GM21367 (cell line): ENCODE data around the gene PKD2.
A peak's percentile ranks its signal among the peaks of the same experiment; 100 is the strongest.

Source experiments
- ATAC-seq: cut with Tn5 transposase; IDR thresholded peaks from one replicate; pipeline ENCODE4 v1.9.1; 2021; ENCODE audit not compliant: unreplicated experiment

PKD2 gene

DNA sequence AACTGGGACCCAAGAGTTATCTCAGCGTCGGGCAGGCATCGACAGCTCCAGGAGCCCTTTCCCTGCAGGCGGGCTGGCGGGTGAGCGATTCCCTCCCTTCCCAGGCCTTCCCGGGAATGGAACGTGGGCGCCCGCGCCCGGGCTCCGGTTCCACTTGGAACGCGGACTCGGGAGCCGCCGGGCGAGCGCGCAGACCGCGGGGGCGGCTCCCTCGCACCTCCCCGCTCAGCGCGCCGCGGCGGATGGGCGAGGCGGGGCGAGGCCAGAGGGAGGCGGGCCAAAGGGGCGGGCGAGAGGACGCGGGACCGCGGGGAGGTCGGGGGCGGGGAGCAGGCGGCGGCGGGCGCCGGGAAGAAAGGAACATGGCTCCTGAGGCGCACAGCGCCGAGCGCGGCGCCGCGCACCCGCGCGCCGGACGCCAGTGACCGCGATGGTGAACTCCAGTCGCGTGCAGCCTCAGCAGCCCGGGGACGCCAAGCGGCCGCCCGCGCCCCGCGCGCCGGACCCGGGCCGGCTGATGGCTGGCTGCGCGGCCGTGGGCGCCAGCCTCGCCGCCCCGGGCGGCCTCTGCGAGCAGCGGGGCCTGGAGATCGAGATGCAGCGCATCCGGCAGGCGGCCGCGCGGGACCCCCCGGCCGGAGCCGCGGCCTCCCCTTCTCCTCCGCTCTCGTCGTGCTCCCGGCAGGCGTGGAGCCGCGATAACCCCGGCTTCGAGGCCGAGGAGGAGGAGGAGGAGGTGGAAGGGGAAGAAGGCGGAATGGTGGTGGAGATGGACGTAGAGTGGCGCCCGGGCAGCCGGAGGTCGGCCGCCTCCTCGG is at the start of gene PKD2:
Gene PKD2 (plus strand): TSS at position 332 of the 818 bp plus-strand sequence. CDS start 99 bp downstream, at position 431.
- peak; percentile 81 for ATAC-seq

DNA sequence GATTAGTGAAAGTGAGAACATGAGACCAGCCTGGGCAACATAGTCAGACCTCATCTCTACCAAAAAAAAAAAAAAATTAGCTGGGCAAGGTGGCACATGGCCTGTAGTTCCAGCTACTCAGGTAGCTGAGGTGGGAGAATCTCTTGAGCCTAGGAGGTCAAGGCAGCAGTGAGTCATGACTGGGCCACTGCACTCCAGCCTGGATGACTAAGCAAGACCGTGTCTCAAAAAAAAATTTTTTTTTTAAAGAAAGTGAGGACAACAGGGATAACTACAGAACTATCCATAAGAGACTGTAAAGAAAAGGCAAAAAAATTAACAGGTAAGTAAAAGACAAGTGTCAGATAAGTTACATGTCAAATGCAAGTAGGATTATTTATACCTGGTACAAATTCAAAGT is 45.4 kb upstream of the PKD2 start:
- no peak for ATAC-seq

DNA sequence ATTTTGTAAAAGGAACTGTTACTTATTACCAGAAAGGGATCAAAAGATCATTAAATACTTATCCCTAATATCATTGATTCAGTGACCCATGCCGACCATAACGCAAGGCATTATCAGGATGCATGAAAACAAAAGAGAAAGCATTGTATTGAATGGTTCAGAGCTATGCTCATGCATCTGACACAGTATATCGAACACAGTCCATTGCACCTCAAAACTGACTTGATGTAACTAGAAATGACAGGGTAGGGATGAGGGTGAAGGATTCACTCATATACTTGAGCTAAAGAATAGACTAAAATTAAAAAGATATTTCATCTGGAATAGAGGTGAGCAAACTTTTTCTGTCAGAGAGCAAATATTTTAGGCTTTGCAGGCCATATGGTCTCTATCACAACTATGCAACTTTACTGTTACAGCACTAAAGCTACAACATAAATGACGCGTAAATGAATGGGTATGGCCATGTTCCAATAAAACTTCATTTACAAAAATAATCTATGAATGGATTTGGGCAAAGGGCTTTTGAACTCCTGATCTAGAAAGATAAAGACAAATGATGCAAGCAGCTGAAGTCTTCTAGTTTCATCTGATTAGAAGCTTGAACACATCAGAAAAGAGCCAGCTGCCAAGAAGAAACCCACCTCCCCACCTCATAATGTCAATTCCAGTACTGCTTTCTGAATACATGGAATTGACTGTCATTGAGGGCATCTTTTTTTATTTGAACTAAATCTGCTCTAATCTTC is 44.9 kb upstream of the PKD2 start:
- no peak for ATAC-seq

DNA sequence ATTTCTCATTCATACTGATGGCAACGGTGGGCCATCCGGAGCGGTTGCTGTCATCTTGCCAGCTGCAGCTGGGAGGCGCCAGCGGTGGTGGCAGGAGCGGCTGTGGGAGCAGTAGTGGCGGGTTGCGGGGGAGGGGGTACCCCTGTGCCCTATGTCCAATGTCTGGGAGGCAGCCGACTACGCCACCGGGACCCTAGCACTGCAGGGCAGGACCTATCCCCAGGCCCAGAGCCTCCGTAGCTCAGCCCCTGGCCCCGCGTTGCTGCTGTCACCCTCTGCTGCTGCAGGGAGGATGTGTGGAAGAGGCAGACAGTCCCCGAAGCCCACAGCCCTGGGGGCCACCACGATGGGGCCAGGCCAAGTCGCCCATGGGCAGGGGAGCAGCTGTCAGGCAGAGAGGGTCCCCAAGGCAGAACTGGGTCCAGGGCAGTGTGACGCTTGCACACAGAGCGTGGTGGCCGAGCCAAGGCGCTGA is 41.9 kb upstream of the PKD2 start:
- no peak for ATAC-seq

DNA sequence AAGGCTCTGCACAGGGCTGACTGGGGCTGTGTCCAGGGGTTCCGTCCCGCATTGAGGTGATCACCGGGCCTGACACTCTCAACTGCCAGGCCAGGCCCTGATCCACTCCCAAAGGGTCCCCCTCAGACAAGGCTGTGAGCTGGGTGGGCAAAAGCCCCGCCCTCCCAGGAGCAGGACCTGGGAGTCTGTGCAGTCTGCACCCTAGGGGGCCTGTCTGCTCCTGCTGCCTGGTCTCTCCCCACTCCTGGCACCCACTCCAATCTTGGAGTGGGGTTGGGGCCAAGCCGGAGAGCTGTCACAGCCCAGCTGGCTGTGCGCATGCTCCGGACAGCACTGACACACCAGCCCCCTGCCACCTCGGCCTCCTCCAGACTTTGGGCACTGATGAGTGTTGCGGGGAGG is 41.3 kb upstream of the PKD2 start:
- ATAC-seq = no peak

DNA sequence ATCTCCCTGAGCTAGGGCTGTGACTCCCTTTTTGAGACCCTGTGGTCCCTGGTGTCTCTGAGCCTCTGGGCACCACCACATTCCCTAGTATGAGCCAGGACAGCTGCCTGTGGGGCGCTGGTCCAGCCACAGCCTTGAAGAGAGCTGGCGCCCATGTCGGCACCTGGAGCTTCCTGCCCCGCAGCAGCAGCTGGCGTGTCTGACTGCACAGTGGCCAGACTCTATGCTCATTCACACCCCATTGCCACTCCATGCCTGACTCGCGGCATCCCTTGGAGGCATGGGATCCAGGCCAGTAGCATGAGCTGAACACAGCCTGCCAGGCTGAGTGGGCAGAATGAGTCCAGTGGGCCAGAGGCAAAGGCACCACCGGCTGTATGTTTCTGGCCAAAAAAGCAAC is 40.2 kb upstream of the PKD2 start:
- no peak for ATAC-seq

DNA sequence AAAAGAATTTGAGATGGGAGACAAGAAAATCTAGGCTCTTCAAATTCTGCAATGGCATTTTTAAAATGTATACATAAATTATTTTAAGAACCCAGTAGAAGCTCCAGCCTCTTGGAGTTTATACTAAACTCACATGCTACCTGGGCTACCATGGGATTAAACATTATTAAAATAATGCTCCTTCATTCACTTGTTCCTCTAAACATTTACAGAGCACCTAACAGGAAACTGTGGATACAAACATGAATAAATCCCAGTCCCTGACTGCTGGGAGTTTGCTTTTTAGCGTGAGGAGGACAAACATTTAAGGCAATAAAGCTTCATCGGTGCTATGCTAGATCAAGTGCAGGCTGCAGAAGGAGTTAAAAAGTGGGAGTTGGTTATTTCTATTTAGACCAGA is 37.3 kb upstream of the PKD2 start:
- no peak for ATAC-seq

DNA sequence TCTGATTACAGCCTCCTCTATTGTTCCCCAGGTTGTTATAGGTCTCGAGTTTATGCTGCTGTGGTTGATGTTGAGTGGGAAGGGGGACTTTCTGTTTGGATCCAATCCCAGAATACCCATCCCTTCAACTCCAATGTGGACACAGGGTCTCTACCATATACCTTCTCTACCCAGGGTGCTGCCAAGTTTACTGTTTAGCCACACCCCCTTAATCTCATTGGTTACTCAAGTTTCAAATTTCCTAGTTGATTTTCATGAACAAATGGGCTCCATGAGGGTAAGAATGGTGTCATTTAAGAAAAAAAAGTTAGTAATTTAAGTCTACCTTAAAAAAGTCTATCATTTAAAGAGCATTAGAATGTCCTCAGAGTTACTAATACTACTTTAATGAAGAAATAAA is 35.6 kb upstream of the PKD2 start:
- no peak for ATAC-seq

DNA sequence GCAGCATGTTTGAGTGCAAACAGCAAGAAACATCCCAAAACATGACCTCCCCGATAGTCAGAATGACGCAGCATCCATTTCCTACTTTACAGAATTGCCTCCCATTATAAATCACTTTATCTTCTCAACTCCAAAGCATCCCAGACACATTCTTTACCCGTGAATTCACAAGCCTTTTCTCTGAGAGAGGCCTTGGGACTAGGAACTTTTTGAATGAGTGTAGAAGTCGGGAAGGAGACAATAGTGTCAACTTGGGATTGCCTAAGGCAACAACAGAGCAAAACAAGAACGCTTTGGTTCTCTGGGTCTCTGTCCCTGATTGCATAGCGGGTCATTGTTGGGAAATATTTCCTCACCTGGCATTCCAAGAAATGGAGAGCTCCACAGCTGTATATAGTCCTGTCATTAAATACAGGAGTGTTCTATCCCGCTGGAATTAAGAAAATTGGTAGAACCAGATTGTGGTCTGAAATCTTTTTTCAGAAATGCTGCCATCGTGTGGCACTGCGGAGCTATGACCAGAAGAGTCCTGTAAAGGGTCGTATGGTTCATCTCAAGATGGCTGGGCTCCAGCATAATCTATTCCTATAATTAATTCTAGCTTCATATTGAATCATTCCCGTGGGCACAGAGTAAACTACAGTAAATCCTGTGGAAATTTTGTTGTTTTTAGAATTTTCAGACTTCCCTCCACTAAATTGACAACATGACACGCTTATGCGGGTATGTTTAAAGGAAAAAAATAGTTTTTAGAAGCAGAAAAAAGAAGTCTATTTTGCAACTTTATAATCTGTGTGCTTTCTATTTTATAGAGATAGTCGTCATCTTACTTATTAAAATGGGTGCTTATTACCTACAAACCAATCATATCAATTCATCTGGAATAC is 33.9 kb upstream of the PKD2 start:
- ATAC-seq = peak; percentile 84

DNA sequence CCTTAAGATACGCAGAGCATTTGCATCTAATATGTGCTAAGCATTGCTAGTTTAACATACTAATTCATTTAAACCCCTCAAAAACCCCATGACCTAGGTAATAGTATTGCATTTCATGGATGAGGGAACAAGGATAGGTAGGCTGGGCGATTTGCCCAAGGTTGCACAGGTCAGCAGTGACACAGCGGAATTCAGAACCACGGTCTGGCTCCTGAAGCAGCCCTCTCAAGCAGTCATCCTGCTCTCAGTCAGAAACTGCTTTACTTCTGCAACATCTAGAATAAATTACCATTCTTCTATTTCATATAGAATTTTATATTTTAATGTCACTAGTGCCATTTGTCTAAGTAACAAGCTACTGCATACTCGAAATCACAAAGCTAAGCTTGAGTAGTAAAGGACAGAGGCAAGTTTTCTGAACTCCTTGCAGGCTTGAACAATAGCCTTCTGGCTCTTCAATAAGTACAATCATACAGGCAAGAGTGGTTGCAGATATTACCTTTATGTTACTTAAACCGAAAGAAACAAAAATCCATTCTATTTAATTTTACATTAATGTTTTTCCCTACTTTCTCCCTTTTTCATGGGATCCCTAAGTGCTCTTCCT is 32.5 kb upstream of the PKD2 start:
- ATAC-seq = no peak

DNA sequence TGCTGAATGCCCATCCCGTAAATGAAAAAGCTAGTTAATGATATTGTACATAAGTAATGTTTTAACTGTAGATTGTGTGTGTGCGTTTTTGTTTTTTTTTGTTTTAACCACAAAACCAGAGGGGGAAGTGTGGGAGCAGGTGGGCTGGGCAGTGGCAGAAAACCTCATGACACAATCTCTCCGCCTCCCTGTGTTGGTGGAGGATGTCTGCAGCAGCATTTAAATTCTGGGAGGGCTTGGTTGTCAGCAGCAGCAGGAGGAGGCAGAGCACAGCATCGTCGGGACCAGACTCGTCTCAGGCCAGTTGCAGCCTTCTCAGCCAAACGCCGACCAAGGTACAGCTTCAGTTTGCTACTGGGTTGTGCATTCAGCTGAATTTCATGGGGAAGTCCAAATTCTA is 32.0 kb upstream of the PKD2 start, which contains the start of gene SPP1:
Gene SPP1 (plus strand): TSS at position 249 of the 400 bp plus-strand sequence. CDS start 1,182 bp downstream, outside the sequence.
- no peak for ATAC-seq

DNA sequence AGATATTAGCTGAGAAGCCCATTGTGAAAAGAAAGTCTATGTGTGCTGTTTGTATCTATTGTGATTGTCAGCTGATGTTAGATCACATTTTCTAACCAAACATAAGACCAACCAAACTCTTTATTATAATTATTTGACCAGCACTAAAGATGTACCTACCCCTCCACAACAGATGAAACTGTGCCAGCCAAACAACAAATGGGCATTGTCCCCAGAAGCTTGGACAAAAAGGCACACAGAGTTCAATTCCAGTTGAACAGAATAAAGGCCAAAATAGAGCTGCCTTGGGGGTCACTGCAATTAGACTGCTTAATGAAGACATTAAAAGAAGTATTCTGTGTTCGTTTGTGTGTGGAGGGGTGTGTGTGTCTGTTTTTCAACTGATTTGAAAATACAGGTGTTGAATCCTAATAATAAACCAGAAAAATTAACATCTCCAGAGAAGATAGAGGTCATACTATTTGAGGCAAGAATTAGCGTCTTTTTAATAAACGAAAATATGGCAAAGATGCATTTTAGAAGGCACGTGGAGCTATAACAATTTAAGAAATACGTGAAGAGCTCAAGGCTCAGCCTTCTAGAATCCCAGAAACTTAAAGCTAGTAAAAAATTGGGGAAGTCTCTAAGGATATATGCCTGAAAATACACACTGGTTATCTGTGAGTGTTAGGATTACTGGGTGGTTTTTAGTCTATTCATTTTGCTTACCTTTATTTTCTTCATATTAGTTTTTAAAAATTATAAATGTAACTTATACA is 29.7 kb upstream of the PKD2 start:
- ATAC-seq = no peak

DNA sequence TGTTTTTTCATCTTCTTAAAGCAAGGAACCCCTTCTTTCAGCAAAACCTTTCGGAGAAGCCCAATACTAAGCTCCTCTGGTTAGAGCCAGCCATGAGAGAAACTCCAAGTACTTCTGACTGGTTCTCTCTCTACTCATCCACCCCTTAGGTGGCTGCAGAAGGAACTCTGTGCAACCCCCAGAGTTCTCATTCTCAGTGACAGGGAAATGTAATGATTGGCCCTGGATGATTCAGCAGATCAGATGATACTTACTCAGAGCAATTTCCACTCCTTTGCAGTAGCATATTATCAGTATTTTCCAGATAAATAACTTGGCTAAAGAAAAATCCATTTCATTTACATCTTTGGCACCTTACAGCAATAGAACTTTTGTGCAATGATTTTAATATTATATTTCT is 28.8 kb upstream of the PKD2 start:
- no peak for ATAC-seq

DNA sequence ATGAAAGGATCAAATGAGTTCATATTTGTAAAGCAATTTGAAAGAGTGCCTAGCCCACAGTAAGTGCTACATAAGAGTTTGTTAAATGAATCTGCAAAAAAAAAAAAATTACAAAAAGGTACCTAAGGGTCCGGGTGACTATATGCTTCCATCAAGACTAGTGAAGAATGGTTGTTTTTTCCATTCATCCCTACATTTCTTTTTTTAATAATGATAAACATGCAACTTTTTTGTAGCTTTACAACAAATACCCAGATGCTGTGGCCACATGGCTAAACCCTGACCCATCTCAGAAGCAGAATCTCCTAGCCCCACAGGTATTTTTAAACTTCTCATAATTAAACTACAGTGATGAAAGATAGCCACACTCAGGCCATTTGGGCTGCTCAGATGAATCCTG is 27.6 kb upstream of the PKD2 start:
- no peak for ATAC-seq

DNA sequence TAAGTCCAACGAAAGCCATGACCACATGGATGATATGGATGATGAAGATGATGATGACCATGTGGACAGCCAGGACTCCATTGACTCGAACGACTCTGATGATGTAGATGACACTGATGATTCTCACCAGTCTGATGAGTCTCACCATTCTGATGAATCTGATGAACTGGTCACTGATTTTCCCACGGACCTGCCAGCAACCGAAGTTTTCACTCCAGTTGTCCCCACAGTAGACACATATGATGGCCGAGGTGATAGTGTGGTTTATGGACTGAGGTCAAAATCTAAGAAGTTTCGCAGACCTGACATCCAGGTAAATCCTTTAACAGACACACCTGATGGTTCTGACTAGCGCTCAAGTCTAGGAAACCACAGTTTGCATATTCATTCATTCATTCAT is 25.9 kb upstream of the PKD2 start:
- no peak for ATAC-seq

DNA sequence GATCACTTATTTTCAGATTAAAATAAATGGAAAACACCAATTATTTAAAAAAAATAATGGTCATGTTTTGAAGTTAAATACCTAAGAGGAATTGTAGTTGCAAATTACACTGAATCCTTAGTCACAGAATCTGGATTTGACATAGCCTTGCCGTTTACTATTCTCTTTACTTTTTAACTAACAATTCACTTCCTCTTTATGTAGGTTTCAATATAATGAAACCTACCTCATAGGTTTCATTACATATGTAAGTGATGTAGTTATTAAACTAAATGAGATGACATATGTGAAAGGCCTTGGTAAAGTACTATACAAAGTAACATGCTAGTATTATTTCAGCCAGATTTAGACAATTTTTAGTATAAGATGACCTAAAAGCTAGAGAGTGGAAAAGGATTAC is 25.4 kb upstream of the PKD2 start:
- ATAC-seq = no peak

DNA sequence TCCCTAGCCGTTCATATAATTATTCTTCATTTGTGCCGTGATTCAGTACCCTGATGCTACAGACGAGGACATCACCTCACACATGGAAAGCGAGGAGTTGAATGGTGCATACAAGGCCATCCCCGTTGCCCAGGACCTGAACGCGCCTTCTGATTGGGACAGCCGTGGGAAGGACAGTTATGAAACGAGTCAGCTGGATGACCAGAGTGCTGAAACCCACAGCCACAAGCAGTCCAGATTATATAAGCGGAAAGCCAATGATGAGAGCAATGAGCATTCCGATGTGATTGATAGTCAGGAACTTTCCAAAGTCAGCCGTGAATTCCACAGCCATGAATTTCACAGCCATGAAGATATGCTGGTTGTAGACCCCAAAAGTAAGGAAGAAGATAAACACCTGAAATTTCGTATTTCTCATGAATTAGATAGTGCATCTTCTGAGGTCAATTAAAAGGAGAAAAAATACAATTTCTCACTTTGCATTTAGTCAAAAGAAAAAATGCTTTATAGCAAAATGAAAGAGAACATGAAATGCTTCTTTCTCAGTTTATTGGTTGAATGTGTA is 24.9 kb upstream of the PKD2 start:
- ATAC-seq = no peak

DNA sequence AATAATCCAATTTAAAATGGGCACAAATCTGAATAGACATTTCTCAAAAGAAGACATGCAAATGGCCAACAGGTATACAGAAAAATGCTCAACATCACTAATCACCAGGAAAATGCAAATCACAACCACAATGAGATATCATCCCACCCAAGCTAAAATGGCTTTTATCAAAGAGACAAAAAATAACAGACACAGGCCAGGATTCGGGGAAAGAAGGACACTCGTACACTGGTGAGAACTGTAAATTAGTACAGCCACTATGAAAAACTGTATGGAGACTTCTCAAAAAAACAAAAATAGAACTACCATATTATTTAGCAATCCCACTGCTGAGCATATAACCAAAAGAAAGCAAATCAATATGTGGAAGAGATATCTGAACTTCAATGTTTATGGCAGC is 23.4 kb upstream of the PKD2 start:
- ATAC-seq = no peak

DNA sequence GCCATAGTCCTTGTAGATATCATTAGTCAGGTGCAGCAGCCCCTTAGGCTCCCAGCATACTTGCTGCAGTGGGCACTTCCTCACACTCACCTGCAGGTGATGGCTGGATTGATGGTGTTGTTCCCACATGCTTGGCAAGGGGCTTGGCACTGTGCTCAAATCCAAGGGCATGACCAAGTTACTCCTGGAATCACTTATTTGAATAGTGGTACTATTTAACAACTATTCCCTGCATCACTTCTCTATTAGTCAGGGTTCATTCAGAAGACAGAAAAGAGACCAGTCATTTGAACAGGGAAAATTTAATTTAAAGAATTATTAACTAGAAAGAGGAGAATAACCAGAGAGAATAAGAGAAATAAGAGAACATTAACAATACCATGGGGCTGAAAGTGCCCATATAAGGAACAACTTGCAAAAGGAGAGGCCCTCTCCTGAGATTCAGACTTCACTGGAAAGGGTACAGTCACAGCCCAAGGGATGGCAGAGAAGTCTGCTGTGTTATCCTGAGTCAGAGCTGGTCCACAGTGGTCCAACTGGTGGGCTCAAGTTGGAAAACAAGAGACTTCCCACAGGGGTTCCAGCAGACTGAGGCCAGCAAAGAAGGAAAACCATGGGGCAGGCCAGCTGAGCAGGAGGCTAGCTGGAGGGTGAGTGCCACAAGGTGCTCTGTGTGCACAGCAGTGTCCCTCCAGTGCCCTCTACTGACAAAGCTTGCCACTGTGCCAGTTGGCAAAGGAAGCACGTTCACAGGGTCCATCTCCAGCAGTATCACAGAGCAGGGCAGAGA is 22.1 kb upstream of the PKD2 start:
- ATAC-seq = peak; percentile 74
